OCI-LY7 (cell line): ENCODE data around the gene METTL1.

Experiments used
- CTCF ChIP-seq: fragments of 200-600 bp; sonication (generic); conservative IDR thresholded peaks from 2 replicates; pipeline ENCODE4 v1.5.1; 2014; ENCODE audit warnings: mild to moderate bottlenecking, antibody characterized with exemption, low read length, moderate library complexity, mixed read lengths
- EZH2phosphoT487 ChIP-seq: fragments of 200-600 bp; sonication (generic); IDR thresholded peaks from 2 replicates; pipeline ENCODE4 v1.6.1; 2018; ENCODE audit warnings: low read depth, borderline replicate concordance, mild to moderate bottlenecking, mixed run types, antibody characterized with exemption, low read length, moderate library complexity, mixed read lengths

DNA sequence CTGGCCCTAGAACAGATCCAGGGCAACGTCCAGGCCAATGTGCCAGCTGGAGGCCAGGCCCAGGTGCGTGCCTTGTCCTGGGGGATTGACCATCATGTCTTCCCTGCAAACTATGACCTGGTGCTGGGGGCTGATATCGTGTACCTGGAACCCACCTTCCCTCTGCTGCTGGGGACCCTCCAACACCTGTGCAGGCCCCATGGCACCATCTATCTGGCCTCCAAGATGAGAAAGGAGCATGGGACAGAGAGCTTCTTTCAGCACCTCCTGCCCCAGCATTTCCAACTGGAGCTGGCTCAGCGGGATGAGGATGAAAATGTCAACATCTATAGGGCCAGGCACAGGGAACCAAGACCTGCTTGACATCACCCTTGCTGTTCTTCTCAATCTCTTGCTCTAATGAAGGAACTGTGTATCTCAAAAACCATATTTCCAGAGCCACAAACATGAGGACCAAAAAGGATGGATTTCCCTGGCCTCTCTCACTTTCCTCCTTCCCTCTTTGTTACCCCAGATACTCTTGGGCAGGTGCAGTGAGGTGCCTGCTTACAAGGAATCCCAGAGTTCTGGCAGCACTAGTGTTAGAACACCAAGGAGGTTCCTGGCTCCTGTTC is 8.5 kb upstream of the METTL1 start:
- no peak for TF ChIP-seq CTCF
- TF ChIP-seq EZH2phosphoT487, result no peak
